SK-N-MC (cell line): ENCODE results near the gene AASDH.

Experiments used
- DNase-seq: peaks from one replicate; pipeline ENCODE4 v3.0.0-alpha.2; 2011; ENCODE audit warnings: low read depth, low spot score
- H3K27ac ChIP-seq: fragments of 200-600 bp; sonication (generic); 2 replicates; pipeline ENCODE4 v1.5.1; 2016; ENCODE audit warnings: mixed run types
- H3K36me3 ChIP-seq: fragments of 200-600 bp; sonication (generic); 2 replicates; pipeline ENCODE4 v1.6.1; 2017; ENCODE audit warnings: antibody characterized with exemption, low read length, mixed read lengths; ENCODE audit not compliant: insufficient read depth
- H3K4me3 ChIP-seq: fragments of 200-600 bp; sonication (generic); 2 replicates; pipeline ENCODE4 v1.5.1; 2016
- H3K9ac ChIP-seq: fragments of 200-600 bp; sonication (generic); 2 replicates; pipeline ENCODE4 v1.8.0; 2017; ENCODE audit warnings: mixed run types, mixed read lengths; ENCODE audit not compliant: insufficient read length
- H3K9me3 ChIP-seq: fragments of 200-600 bp; sonication (generic); 2 replicates; pipeline ENCODE4 v1.6.1; 2017; ENCODE audit warnings: low read depth, mild to moderate bottlenecking, antibody characterized with exemption, low read length, moderate library complexity, mixed read lengths
- EZH2 ChIP-seq: fragments of 200-600 bp; sonication (generic); IDR thresholded peaks from one replicate; pipeline ENCODE4 v1.6.1; 2017; ENCODE audit warnings: antibody characterized with exemption
- FOXP2 ChIP-seq: optimal IDR thresholded peaks from 2 replicates; pipeline ENCODE3; 2011; ENCODE audit warnings: mild to moderate bottlenecking, moderate library complexity; ENCODE audit not compliant: insufficient read depth; ENCODE audit errors: extremely low read length, control extremely low read depth
- POLR2AphosphoS5 ChIP-seq: IDR thresholded peaks from 2 replicates; pipeline ENCODE4 v1.6.1; 2012; ENCODE audit warnings: mild to moderate bottlenecking, low read depth, low read length, borderline replicate concordance

Gene AASDH

DNA sequence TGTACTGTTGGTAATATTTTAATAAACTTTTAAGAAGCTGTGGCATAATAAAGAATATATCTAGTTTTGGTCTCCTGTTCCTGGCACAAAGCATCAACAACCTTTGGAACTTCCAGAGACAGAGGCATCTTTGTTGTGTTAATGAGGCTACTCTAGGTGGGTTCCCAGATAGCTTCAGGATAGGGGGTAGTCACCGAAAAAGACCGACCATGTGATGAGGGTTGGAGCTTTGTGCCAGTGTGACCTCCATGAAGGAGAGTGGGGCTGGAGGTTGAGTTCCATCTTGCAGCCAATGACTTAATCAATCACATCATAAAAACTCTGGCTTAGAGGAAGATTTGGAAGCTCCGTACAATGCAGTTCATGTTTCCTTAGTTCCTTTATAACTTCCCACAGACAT is 38.2 kb upstream of the AASDH start:
- H3K9me3 ChIP-seq, result no peaks in the 10 kb centered on the region
- DNase-seq, result no peak
- 0 out of 2 replicates have a peak overlapping the region, but pooled peaks have one; percentile 8 for H3K27ac ChIP-seq
- no peak overlapping the region for H3K4me3 ChIP-seq
- H3K36me3 ChIP-seq, result peaks cover 34% of the 10 kb centered on the region
- no peak for TF ChIP-seq FOXP2
- no peak for TF ChIP-seq POLR2AphosphoS5
- TF ChIP-seq EZH2, result no peak
- H3K9ac ChIP-seq, result no peak overlapping the region

DNA sequence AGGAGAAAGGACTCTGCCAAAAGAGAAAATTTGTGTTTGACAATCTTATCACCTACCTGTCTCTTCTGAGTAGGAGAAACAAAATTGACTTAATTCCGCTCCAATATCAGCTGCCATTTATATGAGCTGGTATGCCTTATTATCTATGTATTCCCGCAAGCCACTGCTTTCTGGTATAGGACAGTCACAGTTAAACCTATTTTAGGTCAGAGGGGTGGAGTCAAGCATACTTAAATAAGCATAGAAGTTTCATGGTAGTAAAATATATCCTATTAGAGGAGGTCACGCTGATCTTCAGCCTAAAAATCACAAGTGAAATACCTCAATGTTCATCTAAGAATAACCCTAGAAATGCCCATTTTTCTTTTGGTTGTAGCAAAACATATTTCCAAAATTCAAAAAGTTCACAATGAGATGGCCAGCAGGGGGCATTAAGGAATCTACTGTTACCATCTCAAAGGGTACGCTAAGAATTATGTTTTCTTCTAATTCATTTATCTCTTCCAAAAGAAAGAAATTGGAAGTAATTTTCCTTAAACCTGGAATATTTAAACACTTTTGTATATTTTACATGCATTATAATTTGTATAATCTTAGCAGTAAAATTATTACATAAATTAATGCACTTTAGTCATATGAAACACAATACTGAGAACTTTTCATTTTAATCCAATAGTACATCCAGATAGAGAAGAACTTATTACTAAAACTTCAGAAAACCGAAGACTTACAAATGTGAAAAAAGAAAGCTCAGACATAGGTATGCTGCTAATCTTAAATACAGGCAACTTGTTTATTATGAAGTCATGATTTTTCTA is 37.6 kb upstream of the AASDH start:
- H3K27ac ChIP-seq, result 0 out of 2 replicates have a peak overlapping the region, but pooled peaks have one; percentile 8
- peaks cover 34% of the 10 kb centered on the region for H3K36me3 ChIP-seq
- H3K9ac ChIP-seq, result no peak overlapping the region
- no peak for DNase-seq
- no peak overlapping the region for H3K4me3 ChIP-seq
- H3K9me3 ChIP-seq, result no peaks in the 10 kb centered on the region
- no peak for TF ChIP-seq EZH2
- TF ChIP-seq POLR2AphosphoS5, result no peak
- TF ChIP-seq FOXP2, result no peak

GRCh38 chr4:56424176-56424575 is 36.9 kb upstream of the AASDH start:
- peak overlapping the region; percentile 5 for H3K9ac ChIP-seq

GRCh38 chr4:56417396-56417795 is 30.1 kb upstream of the AASDH start:
- no peaks in the 10 kb centered on the region for H3K9me3 ChIP-seq
- H3K4me3 ChIP-seq, result no peak overlapping the region
- no peak overlapping the region for H3K9ac ChIP-seq
- TF ChIP-seq FOXP2 (no peak), EZH2 (no peak), POLR2AphosphoS5 (no peak)
- no peak overlapping the region for H3K27ac ChIP-seq
- peaks cover 13% of the 10 kb centered on the region for H3K36me3 ChIP-seq
- DNase-seq, result no peak

More at GRCh38 chr4:56424176-56424575, 36.9 kb upstream of the AASDH start:
- H3K36me3 ChIP-seq, result peaks cover 34% of the 10 kb centered on the region
- H3K4me3 ChIP-seq, result no peak overlapping the region
- no peaks in the 10 kb centered on the region for H3K9me3 ChIP-seq
- no peak for DNase-seq
- no peak overlapping the region for H3K27ac ChIP-seq
- no peak for TF ChIP-seq FOXP2
- no peak for TF ChIP-seq EZH2
- no peak for TF ChIP-seq POLR2AphosphoS5

- no peaks in the 10 kb centered on the region for H3K9me3 ChIP-seq
- H3K27ac ChIP-seq, result no peak overlapping the region
- no peak overlapping the region for H3K9ac ChIP-seq
- DNase-seq, result no peak
- H3K4me3 ChIP-seq, result no peak overlapping the region
- H3K36me3 ChIP-seq, result peaks cover 7% of the 10 kb centered on the region
- TF ChIP-seq EZH2, result no peak
- TF ChIP-seq FOXP2, result no peak
- no peak for TF ChIP-seq POLR2AphosphoS5
Measured at GRCh38 chr4:56416349-56416748, 29.1 kb upstream of the AASDH start.

DNA sequence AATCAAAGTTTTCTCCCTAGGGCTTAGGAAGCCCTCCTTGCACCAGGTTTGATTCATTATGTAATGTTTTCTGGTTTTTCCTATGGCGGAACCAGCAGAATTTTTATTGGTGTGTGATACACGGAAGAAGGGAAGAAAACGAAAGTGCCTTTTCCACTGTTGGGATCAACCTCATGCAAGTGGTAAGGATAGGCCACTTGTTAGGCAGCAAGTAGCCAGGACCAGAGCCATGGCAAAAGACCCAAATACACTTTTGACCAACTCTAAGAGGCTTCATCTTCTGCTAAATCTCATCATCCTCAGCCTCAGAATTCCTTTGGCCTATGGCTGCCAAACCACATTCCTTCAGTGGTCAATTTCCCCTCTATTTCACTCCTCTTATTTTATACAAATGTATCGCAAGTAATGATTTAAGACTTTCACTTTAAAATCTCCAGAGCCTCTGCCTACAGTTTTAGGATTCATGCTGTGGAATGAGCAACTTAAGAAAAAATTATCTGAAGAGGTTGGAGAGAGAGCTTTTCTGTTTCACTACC is 26.9 kb upstream of the AASDH start:
- TF ChIP-seq EZH2, result no peak
- TF ChIP-seq FOXP2, result no peak
- TF ChIP-seq POLR2AphosphoS5, result no peak
- Histone ChIP-seq H3K27ac (0 out of 2 replicates have a peak overlapping the region, but pooled peaks have one; percentile 16), H3K9me3 (no peaks in the 10 kb centered on the region), H3K36me3 (no peaks in the 10 kb centered on the region), H3K9ac (no peak overlapping the region), H3K4me3 (no peak overlapping the region)
- no peak for DNase-seq

DNA sequence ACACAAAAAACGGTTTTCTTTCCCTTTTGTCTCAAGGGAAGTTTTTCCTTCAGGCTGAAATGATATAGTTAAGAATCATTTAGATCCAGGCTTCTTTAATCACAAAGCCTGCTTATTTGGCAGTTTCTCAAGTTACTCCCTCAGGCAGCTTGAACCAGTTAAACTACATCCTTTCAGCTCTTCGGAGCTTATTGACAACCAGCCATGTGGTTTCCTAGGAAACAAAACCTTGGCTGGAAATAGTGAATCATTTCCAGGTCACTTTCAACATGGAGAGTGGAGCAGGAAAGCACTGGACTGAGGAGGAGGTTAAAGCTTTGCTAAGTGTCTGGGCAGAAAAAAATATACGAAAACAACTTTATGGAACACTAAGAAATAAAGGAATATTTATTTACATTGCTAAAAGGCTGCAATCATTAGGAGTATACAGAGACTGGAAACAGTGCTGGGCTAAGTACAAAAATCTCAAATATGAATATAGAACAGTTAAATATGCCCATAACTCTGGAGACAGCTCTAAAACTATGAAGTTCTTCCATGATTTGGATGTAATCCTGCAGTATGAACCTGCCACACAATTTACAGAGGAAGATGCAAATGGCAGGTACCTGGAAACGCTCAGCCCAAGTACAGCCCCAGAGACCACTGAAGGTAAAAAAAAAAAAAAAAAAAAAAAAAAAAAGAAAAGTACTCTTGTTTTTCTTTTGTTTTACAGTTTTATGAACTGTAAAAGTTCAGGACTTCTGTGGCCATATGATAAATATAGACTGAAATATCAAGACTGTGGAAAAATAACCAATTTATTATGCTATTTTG is 23.2 kb upstream of the AASDH start:
- no peak for DNase-seq
- Histone ChIP-seq H3K4me3 (peak overlapping the region; percentile 58), H3K9me3 (no peaks in the 10 kb centered on the region), H3K27ac (peak overlapping the region; percentile 90), H3K36me3 (peaks cover 24% of the 10 kb centered on the region), H3K9ac (peak overlapping the region; percentile 46)
- TF ChIP-seq POLR2AphosphoS5, result no peak
- peak; percentile 32 for TF ChIP-seq FOXP2

DNA sequence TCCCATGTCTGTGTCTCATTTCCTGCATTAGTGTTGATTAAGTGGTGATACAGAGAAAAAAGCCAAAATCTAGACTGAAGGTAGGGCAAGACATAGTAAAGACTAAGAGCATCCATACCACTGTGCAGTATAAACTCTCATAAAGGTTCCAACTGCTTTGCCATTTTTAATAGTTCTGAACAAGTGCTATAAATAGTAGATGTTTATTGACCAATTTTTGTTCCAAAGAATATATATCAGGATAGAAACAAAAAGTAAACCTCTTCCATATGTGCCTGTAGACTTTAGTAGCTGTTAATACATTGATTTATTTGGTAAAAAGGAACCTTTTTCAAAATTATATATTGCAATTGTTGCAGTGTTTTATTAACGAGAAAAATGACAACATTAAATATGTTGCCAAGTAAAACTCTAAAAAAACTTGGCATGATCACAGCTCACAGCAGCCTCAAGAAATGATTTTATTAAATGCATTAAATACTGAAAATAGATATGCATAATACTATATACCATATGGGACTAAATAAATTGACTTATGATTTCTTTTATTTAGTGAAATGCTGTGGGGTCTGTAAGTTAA is 22.3 kb upstream of the AASDH start:
- Histone ChIP-seq H3K27ac (peak overlapping the region; percentile 90), H3K9ac (peak overlapping the region; percentile 46), H3K4me3 (peak overlapping the region; percentile 58), H3K36me3 (peaks cover 33% of the 10 kb centered on the region), H3K9me3 (no peaks in the 10 kb centered on the region)
- TF ChIP-seq FOXP2, result no peak
- TF ChIP-seq EZH2, result no peak
- no peak for TF ChIP-seq POLR2AphosphoS5
- no peak for DNase-seq
